Naive thymus-derived CD4-positive, alpha-beta T cell (primary cell): ENCODE data around the gene ZNF385D. TPM values are rescaled to one million over a fixed set of nuclear protein-coding genes. Genes with fewer than 3 reads are reported as not detected.

Experiments
- ATAC-seq: fragments of 150-1000 bp; cut with Tn5 transposase; 2 replicates; pipeline ENCODE4 v1.10.0; 2021; ENCODE audit warnings: mild to moderate bottlenecking, moderate library complexity
- CTCF ChIA-PET: fragments of 350-600 bp; sonication (Branson Sonifier 250); formaldehyde crosslinking; loops from one replicate; lab custom pipeline; 2021; ENCODE audit warnings: antibody characterized with exemption; lab: Charles Lee
- POLR2A ChIA-PET: fragments of 350-600 bp; sonication (Branson Sonifier 250); formaldehyde crosslinking; loops from one replicate; lab custom pipeline; 2021; ENCODE audit warnings: antibody characterized with exemption, inconsistent platforms; lab: Charles Lee
- DNase-seq, 9 donors: peaks; one replicate each; pipeline versions ENCODE4 v3.0.0 to v3.0.0-alpha.2; 2020 to 2022; ENCODE audit warnings: mixed read lengths in 1 of 9
- H3K27ac ChIP-seq: one replicate; pipeline ENCODE4 v1.7.0; 2013; ENCODE audit warnings: mild to moderate bottlenecking, low read depth, low read length, moderate library complexity
- H3K27me3 ChIP-seq, 2 donors: one replicate each; pipeline ENCODE4 v1.7.0; 2013; ENCODE audit warnings: low read length in 2 of 2, mild to moderate bottlenecking in 2 of 2, moderate library complexity in 2 of 2; ENCODE audit not compliant: control insufficient read depth in 2 of 2, insufficient read depth in 2 of 2
- H3K36me3 ChIP-seq, 3 experiments: 1 replicate in 2 of 3; 2 replicates in 1 of 3; pipeline ENCODE4 v1.7.0; 2013; ENCODE audit warnings: low read length in 3 of 3, mild to moderate bottlenecking in 3 of 3, moderate library complexity in 1 of 3; ENCODE audit not compliant: insufficient read depth in 3 of 3, control insufficient read depth in 2 of 3
- H3K4me1 ChIP-seq, 2 donors: one replicate each; pipeline ENCODE4 v1.7.0; 2013; ENCODE audit warnings: low read length in 2 of 2, mild to moderate bottlenecking in 2 of 2, moderate library complexity in 1 of 2; ENCODE audit not compliant: control insufficient read depth in 2 of 2, insufficient read depth in 2 of 2
- H3K4me3 ChIP-seq: 2 replicates; pipeline ENCODE4 v1.7.0; 2013; ENCODE audit warnings: mild to moderate bottlenecking, low read length
- H3K9me3 ChIP-seq, 3 experiments: 1 replicate in 2 of 3; 2 replicates in 1 of 3; pipeline ENCODE4 v1.7.0; 2013; ENCODE audit warnings: low read length in 3 of 3; ENCODE audit not compliant: control insufficient read depth in 2 of 3
- H3K27ac Mint-ChIP-seq, 9 donors: one replicate each; pipeline ENCODE4 v1.8.0; 2020 to 2022; ENCODE audit warnings: mixed read lengths in 9 of 9, mild to moderate bottlenecking in 8 of 9, moderate library complexity in 5 of 9, inconsistent platforms in 2 of 9
- H3K27me3 Mint-ChIP-seq, 5 donors: one replicate each; pipeline ENCODE4 v1.8.0; 2021 to 2022; ENCODE audit warnings: mixed read lengths in 5 of 5, mild to moderate bottlenecking in 1 of 5
- H3K36me3 Mint-ChIP-seq, 5 donors: one replicate each; pipeline ENCODE4 v1.8.0; 2020 to 2022; ENCODE audit warnings: mixed read lengths in 5 of 5, mild to moderate bottlenecking in 3 of 5, inconsistent platforms in 1 of 5
- H3K4me1 Mint-ChIP-seq, 7 donors: one replicate each; pipeline ENCODE4 v1.8.0; 2020 to 2022; ENCODE audit warnings: mixed read lengths in 7 of 7, mild to moderate bottlenecking in 3 of 7, inconsistent platforms in 1 of 7
- H3K4me3 Mint-ChIP-seq, 10 donors: one replicate each; pipeline ENCODE4 v1.8.0; 2020 to 2022; ENCODE audit warnings: mild to moderate bottlenecking in 10 of 10, mixed read lengths in 10 of 10, moderate library complexity in 6 of 10, inconsistent platforms in 2 of 10
- H3K9me3 Mint-ChIP-seq, 11 donors: one replicate each; pipeline ENCODE4 v1.8.0; 2020 to 2022; ENCODE audit warnings: mixed read lengths in 11 of 11, mild to moderate bottlenecking in 4 of 11, inconsistent platforms in 1 of 11, moderate library complexity in 1 of 11
- intact Hi-C, 2 donors: fragments of 100-400 bp; cut with micrococcal nuclease; formaldehyde crosslinking; loops; one replicate each; pipeline ENCODE4 v1.15.1; 2023
- polyA plus RNA-seq, 2 donors: library from polyadenylated mRNA; unstranded; fragments of 300-500 nt; fragmentation: Illumina TruSeq; gene quantifications; one replicate each; pipeline ENCODE4 v1.2.3, GENCODE V29; 2021
- total RNA-seq, 6 experiments: library from RNA in 5 of 6; stranded (reverse) in 5 of 6; gene quantifications; 1 replicate in 5 of 6; 2 replicates in 1 of 6; pipeline ENCODE4 v1.2.3 and lab custom pipeline; 2021 to 2026

The ZNF385D gene
- total and polyA plus RNA-seq, 7 experiments from 2014 or later = 0.03 to 1.1 TPM; not detected in 5

- Histone ChIP-seq H3K4me1 (no peaks in the 10 kb centered on the region), H3K27ac (no peak overlapping the region), H3K36me3 (no peaks in the 10 kb centered on the region), H3K9me3 (no peaks in the 10 kb centered on the region), H3K27me3 (no peaks in the 10 kb centered on the region), H3K4me3 (no peak overlapping the region)
- no peak overlapping the region for H3K4me3 Mint-ChIP-seq
- no peak overlapping the region for H3K27ac Mint-ChIP-seq
- ChIA-PET CTCF (no interaction called here), POLR2A (no interaction called here)
- H3K9me3 Mint-ChIP-seq = peaks cover 0 to 11% (median 0%) of the 10 kb centered on the region in 11 donors
- H3K27me3 Mint-ChIP-seq = no peaks in the 10 kb centered on the region
- H3K36me3 Mint-ChIP-seq = no peaks in the 10 kb centered on the region
- intact Hi-C loops = no loop called here
- no peaks in the 10 kb centered on the region for H3K4me1 Mint-ChIP-seq
- ATAC-seq (no peak), DNase-seq (no peak)
These were observed 85.4 kb downstream of the ZNF385D start for GRCh38 chr3:21665444-21666100.

- Mint-ChIP-seq H3K36me3 (no peaks in the 10 kb centered on the region), H3K27me3 (no peaks in the 10 kb centered on the region), H3K9me3 (peaks cover 0 to 14% (median 3%) of the 10 kb centered on the region in 11 donors), H3K27ac (no peak overlapping the region), H3K4me1 (no peaks in the 10 kb centered on the region), H3K4me3 (no peak overlapping the region)
- intact Hi-C loops = no loop called here
- Histone ChIP-seq H3K9me3 (no peaks in the 10 kb centered on the region), H3K4me3 (no peak overlapping the region), H3K4me1 (no peaks in the 10 kb centered on the region), H3K36me3 (no peaks in the 10 kb centered on the region), H3K27me3 (no peaks in the 10 kb centered on the region), H3K27ac (no peak overlapping the region)
- ChIA-PET POLR2A (no interaction called here), CTCF (no interaction called here)
- no peak for ATAC-seq
- DNase-seq = no peak
These were observed 86.0 kb downstream of the ZNF385D start for GRCh38 chr3:21664996-21665395.

- Mint-ChIP-seq H3K27ac (no peak overlapping the region), H3K9me3 (peaks cover 0 to 22% (median 5%) of the 10 kb centered on the region in 11 donors), H3K4me3 (no peak overlapping the region), H3K27me3 (no peaks in the 10 kb centered on the region), H3K4me1 (peaks cover 0 to 1% (median 0%) of the 10 kb centered on the region in 7 donors), H3K36me3 (no peaks in the 10 kb centered on the region)
- intact Hi-C loops = no loop called here
- DNase-seq (no peak), ATAC-seq (no peak)
- no peaks in the 10 kb centered on the region for H3K36me3 ChIP-seq
- H3K27me3 ChIP-seq = no peaks in the 10 kb centered on the region
- H3K4me1 ChIP-seq = no peaks in the 10 kb centered on the region
- H3K27ac ChIP-seq = no peak overlapping the region
- no peak overlapping the region for H3K4me3 ChIP-seq
- ChIA-PET POLR2A (no interaction called here), CTCF (no interaction called here)
- no peaks in the 10 kb centered on the region for H3K9me3 ChIP-seq
These were observed 88.6 kb downstream of the ZNF385D start for GRCh38 chr3:21662403-21662802.

GRCh38 chr3:21654662-21655061 is 96.3 kb downstream of the ZNF385D start:
- H3K36me3 Mint-ChIP-seq = no peaks in the 10 kb centered on the region
- no peak for ATAC-seq
- no peaks in the 10 kb centered on the region for H3K4me1 ChIP-seq
- ChIA-PET POLR2A (no interaction called here), CTCF (no interaction called here)
- peaks cover 0 to 1% (median 0%) of the 10 kb centered on the region in 7 donors for H3K4me1 Mint-ChIP-seq
- H3K9me3 Mint-ChIP-seq = peaks cover 0 to 11% (median 3%) of the 10 kb centered on the region in 11 donors
- H3K27ac Mint-ChIP-seq = no peak overlapping the region
- H3K4me3 ChIP-seq = no peak overlapping the region
- H3K4me3 Mint-ChIP-seq = no peak overlapping the region
- no peak overlapping the region for H3K27ac ChIP-seq
- intact Hi-C loops = no loop called here
- no peaks in the 10 kb centered on the region for H3K27me3 Mint-ChIP-seq
- no peaks in the 10 kb centered on the region for H3K27me3 ChIP-seq
- H3K9me3 ChIP-seq = no peaks in the 10 kb centered on the region
- H3K36me3 ChIP-seq = no peaks in the 10 kb centered on the region
- no peak for DNase-seq

- Mint-ChIP-seq H3K9me3 (peaks cover 0 to 11% (median 2%) of the 10 kb centered on the region in 11 donors), H3K36me3 (no peaks in the 10 kb centered on the region), H3K27me3 (no peaks in the 10 kb centered on the region), H3K4me3 (no peak overlapping the region), H3K27ac (no peak overlapping the region), H3K4me1 (peaks cover 0 to 1% (median 0%) of the 10 kb centered on the region in 7 donors)
- CTCF ChIA-PET = no interaction called here
- no peaks in the 10 kb centered on the region for H3K27me3 ChIP-seq
- no peaks in the 10 kb centered on the region for H3K36me3 ChIP-seq
- no peak for ATAC-seq
- POLR2A ChIA-PET = no interaction called here
- no peak for DNase-seq
- no peak overlapping the region for H3K27ac ChIP-seq
- H3K4me3 ChIP-seq = no peak overlapping the region
- H3K4me1 ChIP-seq = no peaks in the 10 kb centered on the region
- H3K9me3 ChIP-seq = no peaks in the 10 kb centered on the region
- intact Hi-C loops = no loop called here
These were observed 96.8 kb downstream of the ZNF385D start for GRCh38 chr3:21654241-21654640.

- H3K4me1 Mint-ChIP-seq = no peaks in the 10 kb centered on the region
- DNase-seq (no peak), ATAC-seq (no peak)
- H3K36me3 ChIP-seq = no peaks in the 10 kb centered on the region
- H3K27me3 Mint-ChIP-seq = no peaks in the 10 kb centered on the region
- H3K27ac Mint-ChIP-seq = no peak overlapping the region
- H3K36me3 Mint-ChIP-seq = no peaks in the 10 kb centered on the region
- no peak overlapping the region for H3K27ac ChIP-seq
- CTCF ChIA-PET = no interaction called here
- H3K4me3 Mint-ChIP-seq = no peak overlapping the region
- intact Hi-C loops = no loop called here
- no peaks in the 10 kb centered on the region for H3K4me1 ChIP-seq
- POLR2A ChIA-PET = no interaction called here
- peaks cover 0 to 9% (median 2%) of the 10 kb centered on the region in 11 donors for H3K9me3 Mint-ChIP-seq
- H3K9me3 ChIP-seq = no peaks in the 10 kb centered on the region
- H3K4me3 ChIP-seq = no peak overlapping the region
- H3K27me3 ChIP-seq = no peaks in the 10 kb centered on the region
These were observed 101.5 kb downstream of the ZNF385D start for GRCh38 chr3:21649519-21649918.

GRCh38 chr3:21647961-21648360 is 103.0 kb downstream of the ZNF385D start:
- ATAC-seq (no peak), DNase-seq (no peak)
- ChIA-PET POLR2A (no interaction called here), CTCF (no interaction called here)
- H3K27ac ChIP-seq = no peak overlapping the region
- Mint-ChIP-seq H3K27me3 (no peaks in the 10 kb centered on the region), H3K9me3 (peaks cover 0 to 10% (median 5%) of the 10 kb centered on the region in 11 donors), H3K27ac (no peak overlapping the region), H3K4me3 (no peak overlapping the region), H3K36me3 (no peaks in the 10 kb centered on the region), H3K4me1 (no peaks in the 10 kb centered on the region)
- H3K9me3 ChIP-seq = no peaks in the 10 kb centered on the region
- H3K4me3 ChIP-seq = no peak overlapping the region
- H3K4me1 ChIP-seq = no peaks in the 10 kb centered on the region
- no peaks in the 10 kb centered on the region for H3K36me3 ChIP-seq
- intact Hi-C loops = no loop called here
- no peaks in the 10 kb centered on the region for H3K27me3 ChIP-seq
